Immature natural killer cell (primary cell): Measurements from ENCODE around the gene DPP6. TPM values are rescaled to one million over a fixed set of nuclear protein-coding genes. Genes with fewer than 3 reads are reported as not detected.

ENCODE experiments used
- DNase-seq, 3 donors: peaks; one replicate each; pipeline ENCODE4 v3.0.0; 2022; ENCODE audit warnings: mixed read lengths in 1 of 3
- H3K27ac Mint-ChIP-seq, 6 donors: one replicate each; pipeline ENCODE4 v1.8.0; 2020; ENCODE audit warnings: mixed read lengths in 6 of 6, mild to moderate bottlenecking in 5 of 6, inconsistent platforms in 4 of 6, moderate library complexity in 3 of 6
- H3K27me3 Mint-ChIP-seq, 3 donors: one replicate each; pipeline ENCODE4 v1.8.0; 2020 to 2021; ENCODE audit warnings: low read depth in 3 of 3, mild to moderate bottlenecking in 3 of 3, mixed read lengths in 3 of 3, moderate library complexity in 3 of 3, inconsistent platforms in 1 of 3
- H3K36me3 Mint-ChIP-seq, 3 donors: one replicate each; pipeline ENCODE4 v1.8.0; 2020; ENCODE audit warnings: mixed read lengths in 3 of 3, inconsistent platforms in 2 of 3, mild to moderate bottlenecking in 2 of 3
- H3K4me1 Mint-ChIP-seq, 2 donors: one replicate each; pipeline ENCODE4 v1.8.0; 2020; ENCODE audit warnings: inconsistent platforms in 2 of 2, mild to moderate bottlenecking in 2 of 2, mixed read lengths in 2 of 2, moderate library complexity in 1 of 2
- H3K4me3 Mint-ChIP-seq, 5 donors: one replicate each; pipeline ENCODE4 v1.8.0; 2020; ENCODE audit warnings: mild to moderate bottlenecking in 5 of 5, mixed read lengths in 5 of 5, inconsistent platforms in 3 of 5, moderate library complexity in 3 of 5
- H3K9me3 Mint-ChIP-seq, 6 donors: one replicate each; pipeline ENCODE4 v1.8.0; 2020; ENCODE audit warnings: mild to moderate bottlenecking in 6 of 6, mixed read lengths in 6 of 6, inconsistent platforms in 4 of 6, moderate library complexity in 3 of 6
- polyA plus RNA-seq, 3 donors: library from polyadenylated mRNA; unstranded; fragments of 300-500 nt; fragmentation: Illumina TruSeq; gene quantifications; one replicate each; pipeline ENCODE4 v1.2.3, GENCODE V29; 2021

Gene DPP6
- polyA plus RNA-seq, 3 donors from 2014 or later, result not detected

DNA sequence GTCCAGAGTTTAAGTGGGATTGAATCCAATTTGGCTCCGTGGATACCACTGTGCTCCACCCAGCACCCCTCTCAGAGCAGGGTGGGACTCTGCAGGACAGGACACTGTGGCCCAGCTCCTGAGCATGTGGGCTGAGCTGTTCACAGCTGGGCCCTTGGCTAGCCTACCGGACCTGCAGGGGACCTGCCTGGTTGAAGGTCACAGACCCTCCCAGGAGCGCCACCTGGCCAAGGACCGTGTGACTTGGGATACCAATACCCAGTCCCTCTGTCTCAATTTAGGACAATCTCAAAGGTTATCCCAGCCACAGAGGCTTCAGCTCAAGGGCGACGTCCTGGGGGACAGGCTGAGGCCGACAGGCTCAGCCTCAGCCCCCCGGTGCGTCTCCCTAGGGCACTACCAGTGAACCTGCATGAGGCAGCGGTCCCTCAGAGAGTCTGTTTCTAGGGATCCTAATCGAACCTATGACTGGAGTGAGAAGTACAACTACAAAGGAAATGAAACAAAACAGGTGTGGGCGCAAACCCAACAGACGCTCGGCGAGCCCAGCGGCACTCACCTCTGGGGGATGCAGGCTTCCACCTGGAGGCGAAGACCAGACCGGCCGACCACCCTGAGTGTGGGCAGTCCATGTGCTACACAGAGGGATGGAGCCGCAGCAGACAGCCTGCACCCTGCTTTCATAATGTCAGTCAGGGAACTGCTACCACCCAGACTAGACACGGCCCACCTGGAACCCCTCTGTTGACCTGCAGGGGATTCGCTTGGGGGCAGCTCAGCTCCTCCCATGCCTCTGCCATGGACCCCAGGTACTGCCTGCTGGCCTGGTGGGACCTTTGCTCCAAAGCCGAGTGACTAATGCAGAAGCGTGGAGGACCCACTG is 847.0 kb downstream of the DPP6 start:
- Mint-ChIP-seq H3K36me3 (no peaks in the 10 kb centered on the region), H3K4me3 (no peak overlapping the region)

DNA sequence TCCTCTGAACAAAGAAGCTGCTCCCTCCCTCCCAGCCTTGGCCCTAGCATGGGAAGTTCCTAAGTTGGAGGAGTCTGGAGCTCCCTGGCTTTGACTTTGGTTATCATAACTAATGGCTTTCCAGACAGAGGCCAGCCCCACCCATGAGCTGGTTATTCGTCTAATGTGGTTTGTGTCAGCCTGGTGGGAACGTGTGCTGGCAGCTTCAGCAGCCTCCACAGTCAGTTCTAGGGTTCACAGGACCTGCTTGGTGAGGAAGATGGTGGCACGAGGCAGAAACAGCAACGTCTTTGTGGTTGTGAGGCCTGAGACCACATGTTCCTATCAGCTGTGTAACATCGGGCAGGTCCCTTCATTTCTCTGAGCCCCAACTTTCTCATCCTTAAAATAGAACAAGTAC is 847.7 kb downstream of the DPP6 start:
- H3K27ac Mint-ChIP-seq, result no peak overlapping the region
- H3K4me1 Mint-ChIP-seq, result no peaks in the 10 kb centered on the region
- DNase-seq, result no peak
- no peaks in the 10 kb centered on the region for H3K36me3 Mint-ChIP-seq
- H3K4me3 Mint-ChIP-seq, result no peak overlapping the region
- H3K9me3 Mint-ChIP-seq, result no peaks in the 10 kb centered on the region
- H3K27me3 Mint-ChIP-seq, result peaks cover 0 to 4% (median 0%) of the 10 kb centered on the region in 3 donors

More for the DNA sequence above, 847.0 kb downstream of the DPP6 start:
- Mint-ChIP-seq H3K4me1 (no peaks in the 10 kb centered on the region), H3K27ac (no peak overlapping the region), H3K9me3 (no peaks in the 10 kb centered on the region), H3K27me3 (peaks cover 0 to 4% (median 0%) of the 10 kb centered on the region in 3 donors)
- no peak for DNase-seq

DNA sequence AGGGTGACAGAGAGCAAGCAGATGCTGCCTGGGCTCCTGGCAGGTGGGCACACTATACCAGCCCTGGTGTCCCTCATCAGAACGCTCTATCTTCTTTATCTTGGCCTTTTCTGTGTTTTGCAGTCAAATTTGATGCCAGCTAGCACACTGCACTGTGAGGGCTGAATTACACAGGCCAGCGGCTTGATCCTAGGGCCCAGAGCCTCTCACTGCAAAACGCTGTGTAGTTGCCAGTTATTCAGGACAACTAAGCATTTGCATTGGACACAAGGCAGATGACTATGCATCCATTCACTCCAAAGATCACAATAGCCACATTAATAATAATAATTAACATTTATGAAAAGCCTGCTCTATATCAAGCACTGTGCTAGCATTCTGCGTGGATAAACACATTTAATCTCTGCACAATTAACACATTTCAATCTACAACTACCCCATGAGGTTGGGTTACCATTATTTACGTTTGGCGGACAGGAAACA is 850.4 kb downstream of the DPP6 start:
- no peak overlapping the region for H3K27ac Mint-ChIP-seq
- no peaks in the 10 kb centered on the region for H3K36me3 Mint-ChIP-seq
- no peak overlapping the region for H3K4me3 Mint-ChIP-seq
- no peaks in the 10 kb centered on the region for H3K9me3 Mint-ChIP-seq
- peaks cover 0 to 6% (median 1%) of the 10 kb centered on the region in 3 donors for H3K27me3 Mint-ChIP-seq
- no peaks in the 10 kb centered on the region for H3K4me1 Mint-ChIP-seq
- DNase-seq, result no peak

DNA sequence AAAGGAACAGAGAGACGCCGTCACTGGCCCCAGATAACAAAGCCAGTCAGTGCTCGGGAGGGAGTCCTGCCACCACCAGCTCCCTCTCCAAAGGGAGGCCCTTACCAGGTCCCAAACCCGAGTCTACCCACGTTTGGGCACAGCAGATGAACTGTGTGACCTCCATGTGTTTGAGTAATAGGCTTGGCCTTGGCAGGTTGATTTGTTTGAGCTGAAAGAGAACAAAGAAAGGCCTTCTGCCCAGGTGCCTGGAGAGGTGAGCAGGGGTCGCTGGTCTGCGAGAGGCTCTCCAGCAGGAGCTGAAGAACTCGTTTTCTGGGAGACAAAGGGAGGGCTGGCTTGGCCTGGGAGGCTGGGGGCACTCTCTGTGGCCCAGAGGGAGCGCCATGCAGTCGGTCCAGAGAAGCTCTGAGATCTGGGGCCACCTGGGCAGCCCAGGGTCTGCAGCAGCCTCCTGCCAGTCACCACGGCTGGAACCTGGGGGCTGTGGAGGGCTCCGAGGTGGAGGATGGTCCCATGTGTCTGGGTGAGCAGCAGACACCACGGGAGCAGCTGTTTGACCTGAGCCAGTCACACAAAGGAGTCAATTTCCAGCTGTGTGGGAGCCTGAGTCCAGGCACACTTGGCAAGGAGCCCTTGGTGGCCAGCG is 851.0 kb downstream of the DPP6 start:
- Mint-ChIP-seq H3K27me3 (peaks cover 0 to 7% (median 1%) of the 10 kb centered on the region in 3 donors), H3K9me3 (no peaks in the 10 kb centered on the region), H3K4me1 (peaks cover 3 to 4% of the 10 kb centered on the region in 2 donors), H3K36me3 (no peaks in the 10 kb centered on the region), H3K4me3 (no peak overlapping the region), H3K27ac (no peak overlapping the region)
- no peak for DNase-seq

DNA sequence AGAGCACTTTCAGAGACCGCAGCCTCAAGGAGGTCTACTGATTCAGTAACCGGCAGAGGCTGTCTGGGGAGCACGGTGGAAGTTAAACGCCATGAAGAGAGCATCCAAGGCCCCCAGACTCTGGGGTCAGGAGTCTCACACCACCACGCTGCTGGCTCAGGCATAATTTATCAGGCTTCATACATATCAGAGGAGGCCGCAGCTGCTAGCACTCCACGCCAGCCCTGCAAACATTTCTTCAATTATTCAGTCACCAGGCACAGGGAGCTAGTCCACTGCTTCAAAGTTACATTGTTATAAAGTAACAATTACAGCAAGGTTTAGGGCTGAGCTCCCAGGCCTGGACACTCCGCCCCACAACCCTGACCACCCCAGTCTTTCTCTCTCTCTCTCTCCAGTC is 852.9 kb downstream of the DPP6 start:
- Mint-ChIP-seq H3K27me3 (peaks cover 1 to 17% (median 1%) of the 10 kb centered on the region in 3 donors), H3K4me3 (no peak overlapping the region), H3K27ac (no peak overlapping the region), H3K9me3 (no peaks in the 10 kb centered on the region), H3K4me1 (peaks cover 4 to 8% of the 10 kb centered on the region in 2 donors), H3K36me3 (no peaks in the 10 kb centered on the region)
- DNase-seq, result no peak

DNA sequence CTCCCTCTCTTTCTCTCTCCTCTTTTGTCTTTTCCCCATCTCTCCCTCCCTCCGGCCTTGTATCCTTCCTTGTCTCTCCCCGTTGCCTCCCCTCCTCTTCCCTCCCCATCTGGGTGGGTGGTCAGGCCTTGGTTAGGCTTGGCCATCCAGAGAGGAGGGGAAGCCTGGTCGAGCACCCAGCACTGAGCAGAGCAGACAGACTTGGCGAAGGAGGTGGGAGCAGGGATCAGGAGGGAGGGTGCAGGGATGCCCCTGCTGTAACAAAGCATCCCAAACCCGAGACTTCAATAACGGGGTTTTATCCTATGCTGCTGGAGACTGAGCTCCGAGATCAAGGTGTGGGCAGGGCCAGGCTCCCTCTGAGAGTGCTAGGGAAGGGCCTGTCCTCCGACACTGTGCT is 853.4 kb downstream of the DPP6 start:
- Mint-ChIP-seq H3K27ac (no peak overlapping the region), H3K9me3 (no peaks in the 10 kb centered on the region), H3K27me3 (peaks cover 1 to 13% (median 1%) of the 10 kb centered on the region in 3 donors), H3K36me3 (no peaks in the 10 kb centered on the region), H3K4me3 (no peak overlapping the region), H3K4me1 (peaks cover 4 to 8% of the 10 kb centered on the region in 2 donors)
- DNase-seq, result no peak

DNA sequence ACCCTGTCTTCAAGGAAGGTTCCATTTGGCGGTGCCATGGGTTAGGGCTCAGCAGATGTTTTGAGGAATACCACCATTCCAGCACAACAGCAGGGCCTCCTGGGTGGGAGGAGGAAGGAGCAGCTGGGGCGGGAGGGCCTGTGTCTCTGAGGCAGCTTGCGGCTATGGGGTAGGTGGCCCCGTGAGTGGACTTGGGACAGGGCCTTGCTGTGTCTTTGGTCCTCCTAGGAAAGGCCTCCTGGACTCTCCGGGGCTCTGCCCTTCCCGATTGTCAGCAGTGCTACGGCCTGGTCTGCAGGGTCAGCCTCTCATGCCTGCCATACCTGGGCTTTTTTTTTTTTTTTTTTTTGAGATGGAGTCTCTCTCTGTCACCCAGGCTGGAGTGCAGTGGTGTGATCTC is 854.0 kb downstream of the DPP6 start:
- Mint-ChIP-seq H3K27me3 (peaks cover 1 to 13% (median 3%) of the 10 kb centered on the region in 3 donors), H3K4me1 (peaks cover 4 to 8% of the 10 kb centered on the region in 2 donors), H3K9me3 (no peaks in the 10 kb centered on the region), H3K4me3 (no peak overlapping the region), H3K36me3 (no peaks in the 10 kb centered on the region), H3K27ac (no peak overlapping the region)
- no peak for DNase-seq

DNA sequence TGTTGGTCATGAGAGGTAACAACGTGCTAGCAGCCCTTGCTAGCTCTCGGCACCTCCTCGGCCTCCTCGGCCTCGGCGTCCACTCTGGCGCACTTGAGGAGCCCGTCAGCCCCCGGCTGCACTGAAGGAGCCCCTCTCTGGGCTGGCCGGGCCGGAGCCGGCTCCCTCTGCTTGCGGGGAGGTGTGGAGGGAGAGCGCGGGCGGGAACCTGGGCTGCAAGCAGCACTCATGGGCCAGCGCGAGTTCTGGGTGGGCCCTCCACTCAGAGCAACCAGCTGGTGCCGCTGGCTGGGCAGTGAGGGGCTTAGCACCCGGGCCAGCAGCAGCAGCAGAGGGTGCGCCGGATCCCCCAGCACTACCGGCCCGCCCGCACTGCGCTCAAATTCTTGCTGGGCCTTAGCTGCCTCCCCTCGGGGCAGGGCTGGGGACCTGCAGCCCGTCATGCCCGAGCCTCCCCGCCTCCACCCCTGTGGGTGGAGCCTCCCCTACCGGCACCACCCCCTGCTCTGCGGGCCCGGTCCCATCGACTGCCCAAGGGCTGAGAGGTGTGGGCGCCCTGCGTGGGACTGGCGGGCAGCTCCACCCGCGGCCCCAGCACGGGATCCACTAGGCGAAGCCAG is 854.6 kb downstream of the DPP6 start:
- Mint-ChIP-seq H3K4me3 (no peak overlapping the region), H3K4me1 (peaks cover 4 to 8% of the 10 kb centered on the region in 2 donors), H3K27ac (no peak overlapping the region), H3K36me3 (no peaks in the 10 kb centered on the region), H3K27me3 (peaks cover 1 to 13% (median 3%) of the 10 kb centered on the region in 3 donors), H3K9me3 (no peaks in the 10 kb centered on the region)
- no peak for DNase-seq

DNA sequence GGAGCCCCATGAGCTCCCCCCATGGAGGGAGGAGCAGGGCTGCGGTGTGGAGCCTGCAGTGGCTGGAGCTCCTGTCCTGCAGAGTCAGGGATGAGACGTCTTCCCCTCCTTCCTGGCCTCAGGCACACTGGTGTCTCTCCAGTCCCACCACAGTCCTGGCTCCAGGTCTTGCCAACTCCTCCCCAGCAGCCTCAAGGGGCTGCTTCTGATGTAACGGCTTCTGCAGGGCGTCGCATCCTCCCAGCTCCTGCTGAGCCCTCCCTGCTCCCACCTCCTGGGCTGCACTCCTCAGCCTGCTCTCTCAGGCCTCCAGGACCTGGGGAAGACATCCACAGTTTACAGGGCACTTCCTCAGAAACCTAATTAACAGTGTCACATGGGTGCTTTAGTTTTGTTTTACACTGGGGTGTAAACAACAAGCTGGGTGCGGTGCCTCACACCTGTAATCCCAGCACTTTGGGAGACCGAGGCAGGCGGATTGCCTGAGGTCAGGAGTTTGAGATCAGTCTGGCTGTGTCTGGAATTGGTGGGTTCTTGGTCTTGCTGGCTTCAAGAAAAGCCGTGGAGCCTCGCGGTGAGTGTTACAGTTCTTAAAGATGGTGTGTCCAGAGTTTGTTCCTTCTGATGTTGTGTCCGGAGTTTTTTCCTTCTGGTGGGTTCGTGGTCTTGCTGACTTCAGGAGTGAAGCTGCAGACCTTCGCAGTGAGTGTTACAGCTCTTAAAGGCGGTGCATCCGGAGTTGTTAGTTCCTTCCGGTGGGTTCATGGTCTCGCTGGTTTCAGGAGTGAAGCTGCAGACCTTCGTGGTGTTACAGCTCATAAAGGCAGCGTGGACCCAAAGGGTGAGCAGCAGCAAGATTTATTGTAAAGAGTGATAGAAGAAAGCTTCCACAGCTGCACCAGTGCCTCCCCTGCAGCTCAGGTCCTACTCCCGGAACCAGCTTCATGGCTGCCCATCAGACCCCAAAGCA is 855.7 kb downstream of the DPP6 start:
- no peaks in the 10 kb centered on the region for H3K36me3 Mint-ChIP-seq
- DNase-seq, result no peak
- peak overlapping the region in 5 of 6 donors; percentile 6 to 75 (median 41) for H3K27ac Mint-ChIP-seq
- peaks cover 4 to 8% of the 10 kb centered on the region in 2 donors for H3K4me1 Mint-ChIP-seq
- H3K4me3 Mint-ChIP-seq, result peak overlapping the region; percentile 22 to 62 (median 59)
- H3K9me3 Mint-ChIP-seq, result no peaks in the 10 kb centered on the region
- peaks cover 4 to 13% (median 4%) of the 10 kb centered on the region in 3 donors for H3K27me3 Mint-ChIP-seq

DNA sequence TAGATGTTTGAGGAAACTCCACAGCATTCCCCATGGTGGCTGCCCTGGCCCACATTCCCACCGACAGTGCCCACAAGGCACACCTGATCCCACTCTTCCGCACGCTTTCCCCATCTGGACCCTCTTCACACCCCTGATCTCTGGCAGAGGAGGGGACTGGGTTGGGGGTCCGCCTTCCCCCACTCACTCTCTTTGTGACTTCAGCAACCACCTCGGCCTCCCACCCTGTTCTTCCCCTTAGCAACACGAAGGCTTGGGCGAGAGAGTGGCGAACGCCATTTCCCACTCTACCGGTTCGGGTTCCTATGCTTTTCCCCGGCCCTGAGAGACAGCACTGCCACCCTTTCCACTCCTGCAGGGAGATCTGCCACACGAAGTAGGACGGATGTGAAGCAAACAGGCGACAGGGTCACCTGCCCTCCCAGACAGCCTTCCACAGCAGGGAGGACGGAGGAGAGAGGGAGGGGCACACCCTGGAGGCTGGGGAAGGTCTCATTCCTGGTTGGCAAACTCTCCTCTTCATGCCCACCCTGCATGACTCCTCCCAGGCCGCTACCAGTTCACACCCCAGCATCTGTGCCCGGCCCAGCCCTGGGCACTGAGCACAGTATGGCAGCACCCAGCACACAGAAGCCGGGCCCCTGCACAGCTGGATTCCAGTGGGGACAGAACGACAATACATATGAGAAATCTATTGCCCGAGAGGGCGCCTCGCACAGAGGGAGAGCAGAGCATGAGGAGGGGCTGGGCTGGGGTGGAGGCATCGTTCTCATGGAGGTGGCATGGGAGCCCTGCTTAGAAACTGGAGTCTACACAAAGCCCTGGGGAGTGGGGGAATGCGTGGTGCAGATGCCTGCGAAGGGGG is 857.3 kb downstream of the DPP6 start:
- H3K27ac Mint-ChIP-seq, result no peak overlapping the region
- no peaks in the 10 kb centered on the region for H3K36me3 Mint-ChIP-seq
- H3K9me3 Mint-ChIP-seq, result no peaks in the 10 kb centered on the region
- DNase-seq, result no peak
- peaks cover 7 to 13% (median 8%) of the 10 kb centered on the region in 3 donors for H3K27me3 Mint-ChIP-seq
- H3K4me3 Mint-ChIP-seq, result no peak overlapping the region
- H3K4me1 Mint-ChIP-seq, result peaks cover 7 to 13% of the 10 kb centered on the region in 2 donors

DNA sequence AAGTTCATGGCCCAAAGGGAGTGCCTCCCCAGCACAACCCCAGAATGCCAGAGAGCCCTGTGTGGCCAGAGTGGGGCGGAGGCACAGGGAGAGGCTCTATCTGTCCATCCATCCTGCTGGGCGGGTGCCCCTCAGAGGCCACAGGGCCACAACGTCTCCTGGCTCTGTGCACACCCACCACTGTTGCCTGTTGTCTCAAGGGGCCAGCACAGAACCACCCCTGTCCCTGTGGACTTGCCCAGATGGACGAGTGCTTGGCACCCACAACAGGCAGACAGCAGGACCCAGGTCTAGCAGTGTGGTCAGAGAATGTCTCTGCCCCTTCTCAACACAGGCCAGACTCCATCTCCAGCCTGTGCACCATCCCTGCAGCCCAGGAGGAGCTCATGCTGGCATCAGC is 857.9 kb downstream of the DPP6 start:
- H3K9me3 Mint-ChIP-seq, result no peaks in the 10 kb centered on the region
- peaks cover 9 to 13% of the 10 kb centered on the region in 2 donors for H3K4me1 Mint-ChIP-seq
- no peaks in the 10 kb centered on the region for H3K36me3 Mint-ChIP-seq
- DNase-seq, result no peak
- H3K4me3 Mint-ChIP-seq, result no peak overlapping the region
- no peak overlapping the region for H3K27ac Mint-ChIP-seq
- H3K27me3 Mint-ChIP-seq, result peaks cover 7 to 13% (median 9%) of the 10 kb centered on the region in 3 donors

DNA sequence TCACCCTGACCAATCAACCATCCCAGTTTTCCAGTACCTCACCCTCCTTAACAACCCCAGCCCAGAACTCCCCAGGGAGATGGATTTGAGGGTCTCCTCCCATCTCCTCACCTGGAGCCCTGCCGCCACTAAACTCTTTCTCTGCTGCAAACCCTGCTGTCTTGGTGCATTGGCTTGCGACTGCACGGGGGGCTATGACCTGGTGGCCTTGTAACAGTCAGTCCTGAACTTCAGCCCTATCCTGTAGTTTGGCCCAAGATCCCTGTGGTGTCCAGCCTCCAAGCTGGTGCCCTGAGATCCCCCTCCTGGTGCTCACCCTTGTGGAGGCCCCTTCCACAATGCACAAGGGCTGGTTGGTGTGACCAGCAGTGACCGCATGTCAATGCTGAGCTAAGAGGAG is 858.8 kb downstream of the DPP6 start:
- peak overlapping the region in 1 of 6 donors; percentile 2 for H3K27ac Mint-ChIP-seq
- no peak overlapping the region for H3K4me3 Mint-ChIP-seq
- DNase-seq, result no peak
- no peaks in the 10 kb centered on the region for H3K36me3 Mint-ChIP-seq
- peaks cover 8 to 14% (median 9%) of the 10 kb centered on the region in 3 donors for H3K27me3 Mint-ChIP-seq
- H3K9me3 Mint-ChIP-seq, result no peaks in the 10 kb centered on the region
- H3K4me1 Mint-ChIP-seq, result peaks cover 10 to 13% of the 10 kb centered on the region in 2 donors
